HepG2 (cell line): ENCODE results near the gene STRN3.

Experiments used
- CAMTA2 ChIP-seq: sonication (generic); formaldehyde crosslinking; IDR thresholded peaks from 2 replicates; pipeline ENCODE4 v1.4.0; 2020; ENCODE audit warnings: mild to moderate bottlenecking, missing genetic modification reagents, borderline replicate concordance
- FOXA3 ChIP-seq: IDR thresholded peaks from 2 replicates; pipeline ENCODE4 v1.6.1; 2016; ENCODE audit warnings: missing genetic modification reagents, missing compliant biosample characterization
- KDM6A ChIP-seq: IDR thresholded peaks from 2 replicates; pipeline ENCODE4 v1.6.1; 2016; ENCODE audit warnings: low read depth
- NFRKB ChIP-seq: fragments of 450-650 bp; IDR thresholded peaks from 2 replicates; pipeline ENCODE4 v1.6.1; 2017
- POLR2A ChIP-seq, 2 experiments: IDR thresholded peaks; 2 replicates each; pipeline ENCODE4 v1.6.1; 2011; ENCODE audit warnings: low read depth in 2 of 2, low read length in 2 of 2, mild to moderate bottlenecking in 1 of 2, moderate library complexity in 1 of 2; ENCODE audit not compliant: insufficient read depth in 1 of 2
- POLR2AphosphoS5 ChIP-seq: IDR thresholded peaks from 2 replicates; pipeline ENCODE4 v1.6.1; 2012; ENCODE audit warnings: low read depth, low read length
- RNF2 ChIP-seq: fragments of 450-650 bp; conservative IDR thresholded peaks from 2 replicates; pipeline ENCODE4 v1.6.1; 2016; ENCODE audit warnings: low read depth
- SMC3 ChIP-seq: IDR thresholded peaks from 2 replicates; pipeline ENCODE4 v1.6.1; 2011; ENCODE audit warnings: low read length, improper control_type of control experiment
- TF ChIP-seq, protein P1 (sequence below): sonication (generic); formaldehyde crosslinking; IDR thresholded peaks from 2 replicates; pipeline ENCODE4 v1.4.0; 2020; ENCODE audit warnings: mild to moderate bottlenecking, missing genetic modification reagents

GRCh38 chr14:30896435-30896834 is 129.7 kb downstream of the STRN3 start:
- TF ChIP-seq POLR2A (IDR thresholded peaks at IDR 0.05; ENCODE audit: insufficient read depth in 1 of 2, low read depth in 2 of 2, low read length in 2 of 2) (no peak), POLR2AphosphoS5 (no peak), FOXA3 (CRISPR knock-in tag) (no peak), RNF2 (no peak), KDM6A (CRISPR knock-in tag) (no peak), CAMTA2 (CRISPR knock-in tag) (no peak), SMC3 (no peak), NFRKB (no peak)
- TF ChIP-seq, protein P1, sequence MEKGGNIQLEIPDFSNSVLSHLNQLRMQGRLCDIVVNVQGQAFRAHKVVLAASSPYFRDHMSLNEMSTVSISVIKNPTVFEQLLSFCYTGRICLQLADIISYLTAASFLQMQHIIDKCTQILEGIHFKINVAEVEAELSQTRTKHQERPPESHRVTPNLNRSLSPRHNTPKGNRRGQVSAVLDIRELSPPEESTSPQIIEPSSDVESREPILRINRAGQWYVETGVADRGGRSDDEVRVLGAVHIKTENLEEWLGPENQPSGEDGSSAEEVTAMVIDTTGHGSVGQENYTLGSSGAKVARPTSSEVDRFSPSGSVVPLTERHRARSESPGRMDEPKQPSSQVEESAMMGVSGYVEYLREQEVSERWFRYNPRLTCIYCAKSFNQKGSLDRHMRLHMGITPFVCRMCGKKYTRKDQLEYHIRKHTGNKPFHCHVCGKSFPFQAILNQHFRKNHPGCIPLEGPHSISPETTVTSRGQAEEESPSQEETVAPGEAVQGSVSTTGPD (CRISPR knock-in tag), result no peak
